Measurements from ENCODE around the gene CDH11.

CDH11 gene

DNA sequence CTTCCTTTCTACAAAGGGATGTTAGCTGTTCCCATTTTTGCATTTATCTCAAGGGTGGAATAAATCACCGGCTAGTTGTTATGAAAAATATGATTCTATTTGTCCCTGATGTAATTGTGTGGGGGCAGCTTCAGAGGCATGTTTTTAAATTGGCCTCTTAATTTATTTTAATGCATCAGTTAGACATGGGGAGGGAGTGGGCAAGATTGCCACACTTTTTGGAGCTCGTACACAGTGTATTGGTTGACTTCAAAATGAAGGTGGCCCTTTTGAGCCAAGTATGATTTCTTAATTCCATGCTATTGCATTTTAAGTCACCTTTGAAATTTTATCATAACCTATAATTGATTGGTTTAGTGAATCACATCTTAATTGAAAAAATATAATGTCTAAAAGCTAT, 223.7 kb downstream of the CDH11 start:
- no peak overlapping the region for H3K4me3 ChIP-seq (ENCODE audit: low read length)
- no peak for DNase-seq (ENCODE audit: low read depth)
- TF ChIP-seq, protein P1, sequence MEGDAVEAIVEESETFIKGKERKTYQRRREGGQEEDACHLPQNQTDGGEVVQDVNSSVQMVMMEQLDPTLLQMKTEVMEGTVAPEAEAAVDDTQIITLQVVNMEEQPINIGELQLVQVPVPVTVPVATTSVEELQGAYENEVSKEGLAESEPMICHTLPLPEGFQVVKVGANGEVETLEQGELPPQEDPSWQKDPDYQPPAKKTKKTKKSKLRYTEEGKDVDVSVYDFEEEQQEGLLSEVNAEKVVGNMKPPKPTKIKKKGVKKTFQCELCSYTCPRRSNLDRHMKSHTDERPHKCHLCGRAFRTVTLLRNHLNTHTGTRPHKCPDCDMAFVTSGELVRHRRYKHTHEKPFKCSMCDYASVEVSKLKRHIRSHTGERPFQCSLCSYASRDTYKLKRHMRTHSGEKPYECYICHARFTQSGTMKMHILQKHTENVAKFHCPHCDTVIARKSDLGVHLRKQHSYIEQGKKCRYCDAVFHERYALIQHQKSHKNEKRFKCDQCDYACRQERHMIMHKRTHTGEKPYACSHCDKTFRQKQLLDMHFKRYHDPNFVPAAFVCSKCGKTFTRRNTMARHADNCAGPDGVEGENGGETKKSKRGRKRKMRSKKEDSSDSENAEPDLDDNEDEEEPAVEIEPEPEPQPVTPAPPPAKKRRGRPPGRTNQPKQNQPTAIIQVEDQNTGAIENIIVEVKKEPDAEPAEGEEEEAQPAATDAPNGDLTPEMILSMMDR (conservative IDR thresholded peaks at IDR 0.05; ENCODE audit: low read depth, low read length): no peak

Measured in retinal pigment epithelial cell (primary cell).